ENCODE measurements around the gene AP3D1.

DNA sequence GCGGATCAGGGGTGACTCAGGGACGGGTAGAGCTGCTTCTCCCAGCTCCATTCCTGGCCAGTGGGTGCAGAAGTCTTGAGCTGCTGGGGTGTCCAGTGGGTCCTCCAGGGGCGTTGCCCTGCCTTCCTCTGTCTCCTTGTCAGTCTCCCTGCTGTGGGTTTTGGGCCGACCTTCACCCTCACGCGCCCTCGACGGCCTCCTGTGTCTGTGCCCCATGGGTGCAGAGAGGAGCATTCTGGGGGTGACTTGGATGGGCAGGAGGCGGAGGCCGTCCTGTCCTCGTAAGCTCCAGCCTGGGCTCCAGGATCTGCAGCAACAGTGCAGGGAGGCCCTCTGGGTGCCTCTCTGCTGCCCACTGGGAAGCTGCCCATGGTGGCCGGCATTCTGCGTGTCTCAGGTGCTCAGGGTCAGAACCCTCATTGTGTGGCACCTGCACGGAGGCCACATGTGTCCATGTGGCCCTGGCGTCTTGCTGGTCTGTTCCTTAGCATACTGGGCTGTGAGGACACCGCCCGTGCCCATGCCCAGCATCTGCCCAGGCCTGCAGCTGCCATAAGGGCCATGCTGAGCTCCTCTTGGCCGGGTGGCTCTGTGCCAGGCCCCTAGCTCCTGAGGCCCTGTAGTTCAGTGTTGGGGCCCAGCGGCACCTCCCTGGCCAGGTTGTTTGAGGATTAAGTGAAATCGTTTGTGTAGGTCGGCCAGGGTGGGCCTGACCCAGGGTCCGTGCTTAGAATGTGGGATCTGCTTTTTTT, 29.7 kb upstream of the AP3D1 start:
- TF ChIP-seq, protein P1, sequence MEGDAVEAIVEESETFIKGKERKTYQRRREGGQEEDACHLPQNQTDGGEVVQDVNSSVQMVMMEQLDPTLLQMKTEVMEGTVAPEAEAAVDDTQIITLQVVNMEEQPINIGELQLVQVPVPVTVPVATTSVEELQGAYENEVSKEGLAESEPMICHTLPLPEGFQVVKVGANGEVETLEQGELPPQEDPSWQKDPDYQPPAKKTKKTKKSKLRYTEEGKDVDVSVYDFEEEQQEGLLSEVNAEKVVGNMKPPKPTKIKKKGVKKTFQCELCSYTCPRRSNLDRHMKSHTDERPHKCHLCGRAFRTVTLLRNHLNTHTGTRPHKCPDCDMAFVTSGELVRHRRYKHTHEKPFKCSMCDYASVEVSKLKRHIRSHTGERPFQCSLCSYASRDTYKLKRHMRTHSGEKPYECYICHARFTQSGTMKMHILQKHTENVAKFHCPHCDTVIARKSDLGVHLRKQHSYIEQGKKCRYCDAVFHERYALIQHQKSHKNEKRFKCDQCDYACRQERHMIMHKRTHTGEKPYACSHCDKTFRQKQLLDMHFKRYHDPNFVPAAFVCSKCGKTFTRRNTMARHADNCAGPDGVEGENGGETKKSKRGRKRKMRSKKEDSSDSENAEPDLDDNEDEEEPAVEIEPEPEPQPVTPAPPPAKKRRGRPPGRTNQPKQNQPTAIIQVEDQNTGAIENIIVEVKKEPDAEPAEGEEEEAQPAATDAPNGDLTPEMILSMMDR (IDR thresholded peaks at IDR 0.05 in 8 of 11, conservative IDR thresholded peaks at IDR 0.05 in 3 of 11) = no peak
- TF ChIP-seq POLR2AphosphoS5 (IDR thresholded peaks at IDR 0.05) = no peak

Data from spleen (tissue), 7 donors.